Gastroesophageal sphincter (tissue), 4 donors: ENCODE results near the gene SLC43A1. TPM values are rescaled to one million over a fixed set of nuclear protein-coding genes. Genes with fewer than 3 reads are reported as not detected.
"Not testable (repeated sequence)": the region's sequence is repeated elsewhere in the genome, so short reads cannot be mapped to it uniquely, and the experiment has no call there.

Source experiments
- ATAC-seq: fragments of 150-250 bp; one replicate; pipeline ENCODE4 v1.9.1; 2016; ENCODE audit warnings: mild to moderate bottlenecking, moderate library complexity
- H3K27ac ChIP-seq, 4 donors: fragments of 200-600 bp; sonication (generic) in 3 of 4; 1 replicate in 3 of 4; 2 replicates in 1 of 4; pipeline ENCODE4 v1.5.1; 2016 to 2019
- H3K27me3 ChIP-seq: fragments of 200-600 bp; sonication (generic); one replicate; pipeline ENCODE4 v1.5.1; 2019
- H3K36me3 ChIP-seq, 2 donors: fragments of 200-600 bp; sonication (generic); one replicate each; pipeline ENCODE4 v1.5.1; 2019; ENCODE audit warnings: control low read depth in 1 of 2
- H3K4me1 ChIP-seq, 3 donors: fragments of 200-600 bp; sonication (generic); 1 replicate in 2 of 3; 2 replicates in 1 of 3; pipeline ENCODE4 v1.5.1; 2016 to 2019; ENCODE audit warnings: control low read depth in 2 of 3
- H3K4me3 ChIP-seq, 2 donors: fragments of 200-600 bp; sonication (generic); one replicate each; pipeline ENCODE4 v1.5.1; 2019; ENCODE audit warnings: mild to moderate bottlenecking in 1 of 2, moderate library complexity in 1 of 2
- H3K9me3 ChIP-seq, 3 donors: fragments of 200-600 bp; sonication (generic); one replicate each; pipeline ENCODE4 v1.5.1; 2017 to 2019; ENCODE audit warnings: control low read depth in 2 of 3
- CTCF ChIP-seq, 4 experiments: fragments of 200-600 bp in 2 of 4; fragments of 450-650 bp in 2 of 4; sonication (generic) in 1 of 4; IDR thresholded peaks; one replicate each; pipeline ENCODE4 v1.5.1; 2017 to 2019; ENCODE audit warnings: antibody characterized with exemption in 4 of 4, mild to moderate bottlenecking in 2 of 4, moderate library complexity in 2 of 4
- EP300 ChIP-seq: sonication (generic); formaldehyde crosslinking; IDR thresholded peaks from one replicate; pipeline ENCODE4 v1.6.1; 2017; ENCODE audit warnings: antibody characterized with exemption, mild to moderate bottlenecking
- POLR2A ChIP-seq, 2 donors: fragments of 450-650 bp; IDR thresholded peaks; one replicate each; pipeline ENCODE4 v1.6.1; 2017; ENCODE audit warnings: antibody characterized with exemption in 2 of 2, mild to moderate bottlenecking in 2 of 2, moderate library complexity in 1 of 2
- POLR2AphosphoS5 ChIP-seq: sonication (generic); formaldehyde crosslinking; IDR thresholded peaks from one replicate; pipeline ENCODE4 v1.6.1; 2017; ENCODE audit warnings: antibody characterized with exemption
- WGBS, 2 donors: methylation state at CpG; one replicate each; pipeline ENCODE4 v1.1.5; 2018; ENCODE audit warnings: low coverage in 1 of 2; 5-methylcytosine and 5-hydroxymethylcytosine counted together
- total RNA-seq, 4 donors: library from RNA; depleted of rRNA; stranded (reverse); fragments of >200 nt; gene quantifications; one replicate each; pipeline ENCODE4 v1.1.0, GENCODE V29; 2016

SLC43A1 gene
- total RNA-seq, 4 donors from 2014 or later, result 14.8 to 36.6 (median 19.7) TPM

GRCh38 chr11:57541169-57541568 is 25.7 kb upstream of the SLC43A1 start:
- WGBS, 2 donors, result 75 to 85% methylated on average over 4 to 5 of the region's 5 CpGs
- Histone ChIP-seq H3K36me3 (no peaks in the 10 kb centered on the region), H3K4me1 (no peaks in the 10 kb centered on the region), H3K27ac (no peak overlapping the region), H3K4me3 (no peak overlapping the region), H3K27me3 (peaks cover 10% of the 10 kb centered on the region), H3K9me3 (no peaks in the 10 kb centered on the region)
- ATAC-seq, result no peak
- TF ChIP-seq POLR2A (IDR thresholded peaks at IDR 0.05) (no peak), EP300 (no peak), CTCF (IDR thresholded peaks at IDR 0.05) (no peak), POLR2AphosphoS5 (no peak)

GRCh38 chr11:57539342-57539741 is 23.8 kb upstream of the SLC43A1 start:
- 60 to 71% methylated on average over 1 of the region's 1 CpG for WGBS, 2 donors
- Histone ChIP-seq H3K27me3 (peaks cover 10% of the 10 kb centered on the region), H3K36me3 (no peaks in the 10 kb centered on the region), H3K27ac (no peak overlapping the region), H3K9me3 (no peaks in the 10 kb centered on the region), H3K4me3 (no peak overlapping the region), H3K4me1 (no peaks in the 10 kb centered on the region)
- ATAC-seq, result no peak
- TF ChIP-seq POLR2AphosphoS5 (no peak), CTCF (IDR thresholded peaks at IDR 0.05) (no peak), EP300 (no peak), POLR2A (IDR thresholded peaks at IDR 0.05) (no peak)

DNA sequence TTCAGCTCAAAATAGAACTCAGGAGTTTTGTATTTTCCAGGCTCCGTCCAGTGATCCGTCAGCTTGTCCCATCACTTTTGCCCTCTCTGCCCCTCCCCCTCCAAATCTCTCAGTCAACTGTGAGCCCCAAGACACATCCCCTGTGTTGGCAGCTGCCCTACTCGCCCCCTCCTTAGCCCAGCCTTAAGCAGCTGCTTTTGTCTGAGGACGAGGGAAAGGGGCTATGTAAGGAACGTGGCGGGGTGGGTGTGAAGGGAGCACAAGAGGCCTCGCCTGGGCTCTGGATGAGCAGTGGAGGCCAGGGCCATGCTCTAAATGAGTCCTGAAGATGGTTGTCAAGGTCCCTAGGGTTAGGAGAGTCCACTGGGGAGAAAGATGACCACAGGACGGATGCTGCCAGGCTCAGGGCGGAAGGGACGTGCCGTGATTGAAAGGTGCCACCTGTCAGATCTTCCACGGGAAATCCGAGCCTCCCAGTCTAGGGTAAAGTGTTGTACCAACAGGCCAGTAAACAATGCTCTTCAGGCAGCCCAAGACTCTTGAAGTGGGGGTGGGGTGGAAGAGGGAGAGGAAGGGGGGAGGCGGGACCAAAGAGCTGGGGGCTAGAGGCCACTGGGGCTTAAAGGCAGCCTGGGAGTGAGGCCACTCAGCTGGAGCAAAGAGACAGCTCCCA is 21.6 kb upstream of the SLC43A1 start, which contains the start of gene SMTNL1:
TSS of gene SMTNL1 (plus strand) at position 649 of the 673 bp plus-strand sequence. CDS start 5,048 bp downstream, outside the sequence.
- H3K36me3 ChIP-seq, result no peaks in the 10 kb centered on the region
- H3K9me3 ChIP-seq, result no peaks in the 10 kb centered on the region
- H3K27me3 ChIP-seq, result peaks cover 7% of the 10 kb centered on the region
- no peak within 1 kb of the TSS for H3K27ac ChIP-seq
- TF ChIP-seq CTCF (IDR thresholded peaks at IDR 0.05), result no peak
- TF ChIP-seq POLR2A (IDR thresholded peaks at IDR 0.05), result no peak
- no peak for TF ChIP-seq EP300
- TF ChIP-seq POLR2AphosphoS5, result no peak
- H3K4me1 ChIP-seq, result no peaks in the 10 kb centered on the region
- ATAC-seq, result no peak
- 41 to 100% methylated on average over 1 to 6 of the region's 14 CpGs for WGBS, 2 donors
- H3K4me3 ChIP-seq, result no peak within 1 kb of the TSS

- not testable (repeated sequence) for H3K27ac ChIP-seq, H3K4me3 ChIP-seq, H3K36me3 ChIP-seq, ATAC-seq, H3K27me3 ChIP-seq, H3K9me3 ChIP-seq
- H3K4me1 ChIP-seq, result peaks cover 3 to 15% (median 11%) of the 10 kb centered on the region in 3 donors
- 93 to 96% methylated on average over 5 to 6 of the region's 7 CpGs for WGBS, 2 donors
Observed at GRCh38 chr11:57534449-57534848, 18.9 kb upstream of the SLC43A1 start.

DNA sequence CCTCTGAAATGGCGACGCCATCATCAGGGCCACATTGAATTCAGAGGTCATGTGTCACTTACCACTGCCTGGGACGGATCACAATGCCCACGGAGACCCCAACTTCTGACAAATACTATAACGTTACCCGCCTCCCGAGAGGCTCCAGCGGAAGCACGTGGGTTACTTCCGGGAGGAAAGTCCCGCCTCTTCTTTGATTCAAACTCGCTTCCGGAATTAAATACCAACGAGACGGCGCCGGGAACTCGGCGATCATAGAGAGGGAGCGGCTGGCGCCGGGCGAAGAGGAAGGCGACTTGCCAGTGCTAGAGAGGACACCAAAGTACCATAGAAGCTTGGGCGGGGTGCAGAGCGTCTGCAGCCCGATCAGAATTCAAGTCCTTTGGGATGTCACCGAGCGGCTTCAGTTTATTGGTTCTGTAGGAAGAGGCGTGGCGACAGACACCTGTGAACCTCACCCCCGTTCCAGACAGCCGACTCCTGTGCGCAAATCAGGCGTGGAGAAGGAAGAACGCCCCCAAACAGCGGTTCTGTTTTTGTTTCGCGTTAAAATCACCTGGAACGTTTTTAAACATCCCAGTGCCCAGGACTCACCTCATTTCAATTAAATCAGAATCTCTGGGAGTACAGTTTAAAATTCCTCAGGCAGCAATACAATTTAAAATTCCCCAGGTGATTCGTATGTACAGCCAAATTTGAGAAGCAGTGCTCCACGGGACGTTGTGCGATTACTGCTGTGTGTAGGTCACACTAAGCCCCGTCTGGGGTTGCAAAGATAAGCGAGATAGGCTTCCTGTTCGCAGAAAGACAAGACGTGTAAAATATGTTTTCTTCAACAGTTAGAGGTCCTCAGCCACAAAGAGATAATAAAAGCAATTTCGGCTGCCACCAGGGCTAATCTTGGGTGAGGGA is 15.3 kb upstream of the SLC43A1 start, which contains the start of gene TIMM10:
TSS of gene TIMM10 (minus strand) at position 159 of the 912 bp plus-strand sequence. CDS start 565 bp downstream, outside the sequence.
- no peaks in the 10 kb centered on the region for H3K9me3 ChIP-seq
- H3K27me3 ChIP-seq, result no peaks in the 10 kb centered on the region
- peaks cover 3 to 30% (median 11%) of the 10 kb centered on the region in 3 donors for H3K4me1 ChIP-seq
- peaks cover 0 to 17% of the 10 kb centered on the region in 2 donors for H3K36me3 ChIP-seq
- H3K4me3 ChIP-seq, result peak within 1 kb of the TSS; percentile 41 to 66
- TF ChIP-seq POLR2A (IDR thresholded peaks at IDR 0.05), result peak in 1 of 2 donors; percentile 8
- TF ChIP-seq EP300, result no peak
- TF ChIP-seq CTCF (IDR thresholded peaks at IDR 0.05), result peak in 1 of 4 experiments; percentile 8
- TF ChIP-seq POLR2AphosphoS5, result peak; percentile 77
- 1 to 2% methylated on average over 15 to 21 of the region's 49 CpGs for WGBS, 2 donors
- H3K27ac ChIP-seq, result peak within 1 kb of the TSS; percentile 21 to 84 (median 70)
- ATAC-seq, result peak; percentile 96
